Fibroblast of mammary gland (primary cell): ENCODE results near the gene LRMDA.

ENCODE experiments used
- DNase-seq: peaks from one replicate; pipeline ENCODE4 v3.0.0-alpha.2; 2010; ENCODE audit warnings: low read depth
- H3K4me3 ChIP-seq: 2 replicates; pipeline ENCODE4 v1.5.1; 2011; ENCODE audit warnings: low read depth, mild to moderate bottlenecking, low read length, moderate library complexity; ENCODE audit not compliant: control insufficient read depth
- CTCF ChIP-seq: conservative IDR thresholded peaks from 2 replicates; pipeline ENCODE4 v1.5.1; 2011; ENCODE audit warnings: low read depth, low read length, inconsistent platforms; ENCODE audit not compliant: control insufficient read depth, insufficient read depth

Gene LRMDA

DNA sequence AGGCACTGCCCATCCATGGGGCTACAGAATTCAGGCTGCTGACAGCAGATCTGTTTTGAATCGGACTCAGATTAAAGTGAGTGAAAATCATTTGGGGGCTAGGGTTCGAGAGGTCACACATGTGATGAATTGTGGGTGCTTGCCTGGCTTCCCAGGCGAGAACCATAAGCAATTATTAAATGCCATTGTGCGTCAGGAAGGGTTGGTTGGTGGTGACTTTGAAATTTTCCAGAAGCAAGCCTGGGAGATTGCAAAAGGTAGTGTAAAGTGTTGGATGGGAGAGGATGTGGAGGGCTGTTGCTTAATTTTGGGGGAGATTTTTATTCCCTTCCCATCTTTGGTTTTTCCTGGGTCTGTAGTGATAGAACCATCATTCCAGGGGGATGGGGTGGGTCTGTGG, 34.6 kb downstream of the LRMDA start:
- H3K4me3 ChIP-seq, result no peak overlapping the region
- DNase-seq, result peak; percentile 29
- TF ChIP-seq CTCF, result no peak

DNA sequence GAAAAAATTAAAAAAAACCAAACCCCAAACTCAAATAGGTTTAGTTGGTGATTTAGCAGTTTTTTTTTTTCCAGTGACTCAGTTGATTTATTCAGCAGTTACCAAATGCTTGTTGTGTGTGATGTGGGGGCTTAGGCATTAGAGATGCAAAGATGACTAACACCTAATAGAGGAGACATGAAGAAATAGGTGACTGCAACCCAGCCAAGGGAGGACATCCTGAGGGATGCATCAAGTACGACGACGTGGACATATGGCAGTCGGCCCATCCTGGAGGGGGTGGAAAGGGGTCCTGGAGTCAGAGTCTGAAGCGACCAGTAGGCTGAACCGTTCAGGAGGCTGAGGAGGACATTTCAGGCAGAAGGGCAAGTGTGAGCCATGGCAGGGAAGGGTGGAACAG, 35.5 kb downstream of the LRMDA start:
- no peak overlapping the region for H3K4me3 ChIP-seq
- no peak for TF ChIP-seq CTCF
- DNase-seq, result peak; percentile 91

- no peak for TF ChIP-seq CTCF
- DNase-seq, result no peak
- no peak overlapping the region for H3K4me3 ChIP-seq
These were observed 37.2 kb downstream of the LRMDA start for GRCh38 chr10:75468612-75469005.

GRCh38 chr10:75469006-75469616, 37.7 kb downstream of the LRMDA start:
- DNase-seq, result peak; percentile 99
- no peak overlapping the region for H3K4me3 ChIP-seq
- TF ChIP-seq CTCF, result no peak

DNA sequence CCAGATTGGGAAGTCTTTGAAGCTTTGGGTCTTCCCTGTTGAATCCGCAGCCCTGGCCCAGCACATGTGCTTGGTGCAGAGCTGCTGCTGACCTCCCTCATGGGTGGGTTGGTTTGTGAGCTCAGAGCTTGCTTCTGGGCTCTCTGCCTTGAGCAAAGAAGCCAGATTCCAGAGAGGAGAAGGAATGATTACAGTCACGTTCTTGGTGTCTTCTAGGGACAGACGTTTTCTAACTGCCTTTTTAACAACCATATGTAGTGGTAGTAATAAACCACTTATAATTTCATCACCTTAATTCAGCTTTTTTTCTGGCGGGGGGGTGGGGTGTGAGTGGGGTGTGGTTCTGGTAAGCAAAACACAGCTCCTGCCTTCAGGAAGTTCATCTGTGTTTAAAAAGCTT, 39.5 kb downstream of the LRMDA start:
- H3K4me3 ChIP-seq, result no peak overlapping the region
- peak; percentile 51 for DNase-seq
- no peak for TF ChIP-seq CTCF

- TF ChIP-seq CTCF, result no peak
- DNase-seq, result no peak
- no peak overlapping the region for H3K4me3 ChIP-seq
These were observed 41.3 kb downstream of the LRMDA start for GRCh38 chr10:75472685-75473084.

DNA sequence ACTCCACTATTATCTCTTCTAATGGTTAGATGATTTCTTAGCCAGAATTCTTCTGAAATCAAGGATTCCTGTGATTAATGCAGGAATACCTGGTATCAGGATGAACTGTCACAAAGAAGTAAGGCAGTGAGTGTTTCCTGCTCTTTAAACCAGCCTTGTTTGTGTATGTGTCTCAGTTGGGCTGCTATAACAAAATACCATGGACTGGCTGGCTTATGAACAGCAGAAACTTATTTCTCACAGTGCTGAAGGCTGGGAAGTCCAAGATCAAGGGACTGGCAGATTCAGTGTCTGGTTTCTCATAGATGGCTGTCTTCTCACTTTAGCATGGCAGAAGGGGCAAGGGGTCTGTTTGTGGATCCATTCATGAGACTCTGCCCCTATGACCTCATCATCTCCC, 42.7 kb downstream of the LRMDA start:
- H3K4me3 ChIP-seq, result no peak overlapping the region
- TF ChIP-seq CTCF, result no peak
- DNase-seq, result no peak
